GM19467 (cell line): ENCODE data around the gene CBX8.

Source experiments
- ATAC-seq: cut with Tn5 transposase; IDR thresholded peaks from one replicate; pipeline ENCODE4 v1.9.1; 2021; ENCODE audit warnings: mild to moderate bottlenecking, moderate library complexity; ENCODE audit not compliant: unreplicated experiment

CBX8 gene

GRCh38 chr17:79795795-79796443, 958 bp downstream of the CBX8 start:
- ATAC-seq = no peak

DNA sequence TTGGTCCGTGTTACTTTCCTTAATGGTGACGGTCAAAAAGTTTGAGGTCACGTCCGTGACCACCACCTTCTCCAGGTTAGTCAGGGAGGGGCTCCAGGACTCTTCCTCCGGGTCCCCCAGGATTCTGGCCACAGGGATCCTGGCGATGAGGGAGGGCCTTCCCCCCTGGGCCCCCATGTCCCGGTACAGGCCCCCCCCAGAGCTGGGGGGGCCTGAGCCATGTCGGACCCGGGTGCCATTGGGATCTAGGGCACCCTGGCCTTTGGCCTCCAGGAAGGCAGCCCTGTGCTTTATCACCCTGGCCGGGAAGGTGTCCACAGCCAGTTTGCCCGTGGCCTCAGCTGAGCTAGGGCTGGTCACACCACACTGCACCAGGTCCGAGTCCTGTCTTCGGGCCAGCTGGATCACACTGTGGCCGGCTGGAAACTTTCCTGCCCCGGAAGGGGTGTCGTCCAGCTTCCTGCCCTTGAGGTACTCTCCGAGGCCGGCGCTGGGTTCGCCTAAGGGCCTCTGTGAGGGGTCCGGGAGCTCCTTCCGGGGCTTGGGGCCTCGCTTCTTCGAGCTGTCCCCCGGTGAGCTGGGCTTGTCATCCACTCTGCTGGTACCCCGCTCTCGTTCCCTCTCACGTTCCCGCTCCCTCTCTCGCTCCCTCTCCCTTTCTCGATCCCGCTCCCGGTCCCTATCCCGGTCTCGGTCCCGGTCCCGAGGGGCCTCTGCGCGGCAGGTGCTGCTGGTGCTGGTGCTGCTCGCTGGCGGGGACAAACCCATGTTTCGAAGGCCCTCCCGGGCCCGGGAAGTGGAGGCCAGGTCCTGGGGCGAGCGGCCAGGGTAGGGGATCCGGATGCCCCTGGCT, 2.0 kb downstream of the CBX8 start:
- ATAC-seq = no peak

DNA sequence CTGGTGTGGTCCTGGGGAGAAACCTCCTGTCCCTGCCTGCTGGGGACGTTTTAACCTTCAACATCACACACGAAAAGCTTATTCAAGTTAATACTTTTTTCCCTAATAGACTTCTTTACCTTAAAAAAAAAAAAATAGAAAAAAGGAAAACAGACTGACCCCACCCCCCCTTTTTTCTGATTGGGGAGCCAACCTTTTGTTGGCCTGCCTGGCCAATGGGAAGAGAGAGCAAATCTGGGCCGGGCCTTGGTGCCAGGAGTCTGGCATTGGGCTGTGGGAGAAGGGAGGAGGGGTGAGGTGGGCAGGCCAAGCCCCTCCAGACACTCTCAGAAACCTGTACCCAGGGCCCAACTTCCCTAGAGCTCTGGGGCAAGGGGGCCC, 3.0 kb downstream of the CBX8 start:
- no peak for ATAC-seq

DNA sequence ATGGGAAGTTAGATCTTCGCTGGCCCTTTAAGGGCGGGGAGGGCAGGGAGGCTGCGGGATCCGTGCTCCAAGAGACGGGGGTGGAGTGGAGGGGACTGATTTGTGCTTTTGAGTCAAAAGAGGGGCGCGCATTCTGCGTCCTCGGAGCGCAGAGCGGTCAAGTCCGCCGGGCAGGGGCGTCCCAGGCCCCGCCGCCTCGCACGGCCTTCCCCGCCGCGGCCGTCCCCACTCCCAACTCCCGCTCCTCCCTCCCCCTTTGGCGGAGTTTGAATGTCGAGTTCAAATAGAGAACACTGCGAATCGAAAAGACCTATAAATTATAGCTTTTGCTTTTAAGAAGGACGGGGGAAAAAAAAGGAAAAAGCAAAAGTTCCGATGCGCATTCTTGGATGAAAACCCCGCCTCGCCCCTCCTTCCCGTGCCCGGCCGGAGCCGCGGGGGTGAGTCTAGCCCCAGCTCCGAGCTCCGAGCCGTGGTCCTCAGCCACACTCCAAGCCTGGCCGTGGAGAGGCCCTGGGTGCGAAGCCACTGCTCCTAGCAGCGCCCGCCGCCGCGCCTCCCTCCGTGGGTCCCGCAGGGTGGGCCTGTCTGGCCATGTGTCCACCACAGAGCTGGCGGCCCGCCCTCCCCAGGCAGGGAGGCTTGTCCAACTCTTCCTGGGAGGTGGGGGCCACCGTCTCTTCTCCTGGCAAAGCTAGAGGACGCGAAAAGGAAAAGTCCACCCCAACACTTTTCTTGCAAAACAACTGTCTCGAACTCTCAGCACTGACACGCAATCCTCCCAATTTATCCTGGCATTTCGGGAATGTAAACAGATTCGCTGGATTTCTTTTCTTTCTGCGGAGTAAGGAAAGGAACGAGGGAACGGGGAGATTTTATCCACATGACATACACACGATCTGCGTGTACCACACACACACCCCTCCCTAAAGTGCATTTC, 3.6 kb downstream of the CBX8 start:
- ATAC-seq = no peak

DNA sequence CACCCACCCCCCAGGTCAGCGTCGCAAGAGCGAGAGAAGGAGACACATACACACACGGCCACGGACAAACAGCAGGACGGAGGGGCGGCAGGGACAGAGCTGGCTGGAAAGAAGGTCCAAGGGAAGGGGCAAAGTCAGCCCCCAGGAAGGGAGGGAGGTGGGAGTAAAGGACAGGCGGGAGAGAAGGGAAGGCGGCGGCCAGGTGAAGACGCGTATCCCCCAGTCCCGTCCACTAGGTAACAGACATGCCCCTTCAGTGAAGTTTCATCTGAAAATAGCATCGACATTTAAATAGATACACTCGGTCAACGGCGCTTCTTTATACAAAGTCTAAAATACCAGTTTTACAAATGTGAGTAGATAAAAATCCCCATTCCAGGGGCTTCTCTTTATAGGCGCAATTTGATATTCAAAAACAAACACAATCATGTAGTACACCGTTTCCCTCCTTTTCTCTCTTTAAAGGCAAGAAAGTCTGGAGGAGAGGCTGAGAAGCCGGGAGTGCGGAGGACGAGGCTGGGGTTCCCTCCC, 4.5 kb downstream of the CBX8 start:
- no peak for ATAC-seq

GRCh38 chr17:79791735-79792161, 5.1 kb downstream of the CBX8 start:
- no peak for ATAC-seq

- no peak for ATAC-seq
Measured at GRCh38 chr17:79790805-79791734, 5.8 kb downstream of the CBX8 start.

GRCh38 chr17:79789943-79790804, 6.7 kb downstream of the CBX8 start:
- no peak for ATAC-seq

DNA sequence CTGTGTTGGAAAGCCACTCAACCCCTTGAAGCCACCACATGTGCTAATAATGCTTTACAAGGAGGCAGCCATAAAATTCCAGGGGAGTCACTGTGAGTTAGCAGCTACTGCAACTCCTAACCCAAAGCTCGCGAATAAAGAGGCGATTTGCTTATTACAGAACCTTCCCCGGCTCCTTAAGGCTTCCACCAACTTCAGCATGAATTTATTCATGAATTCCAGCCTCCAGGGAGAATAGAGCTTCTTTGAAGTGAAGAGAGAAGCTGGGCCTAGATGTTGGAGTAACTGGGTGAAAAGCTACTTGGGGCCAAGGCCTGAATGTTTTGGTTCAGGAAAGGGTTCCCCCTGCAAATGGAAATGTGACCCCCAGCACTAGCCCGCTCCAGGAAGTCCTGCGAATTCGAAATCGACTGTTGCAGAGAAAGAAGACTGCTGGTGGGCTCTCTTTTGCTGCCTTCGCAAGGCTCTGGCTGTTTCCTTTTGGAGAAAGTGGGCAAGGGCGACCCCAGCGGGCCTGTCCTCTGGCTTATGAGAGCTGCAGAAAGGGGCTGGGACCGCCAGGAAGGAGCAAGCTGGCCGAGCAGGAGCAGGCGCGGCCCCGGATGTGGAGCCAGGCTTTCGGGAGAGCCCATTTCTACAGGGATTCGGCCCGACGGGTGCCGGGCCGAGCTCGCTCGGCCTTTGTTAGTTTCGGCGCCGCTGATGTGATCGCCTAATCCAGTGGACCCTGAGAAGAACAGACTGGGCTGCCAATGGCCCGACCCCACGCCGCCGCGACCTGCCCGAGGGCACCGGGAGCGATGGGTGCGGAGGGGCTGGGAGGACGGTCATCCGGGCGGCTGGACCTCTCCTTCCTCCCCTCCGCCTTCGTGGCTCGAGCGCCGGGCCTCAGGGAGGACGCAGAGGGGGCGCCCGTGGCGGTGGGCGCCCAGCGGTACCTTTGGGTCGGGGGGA, 7.6 kb downstream of the CBX8 start:
- no peak for ATAC-seq

DNA sequence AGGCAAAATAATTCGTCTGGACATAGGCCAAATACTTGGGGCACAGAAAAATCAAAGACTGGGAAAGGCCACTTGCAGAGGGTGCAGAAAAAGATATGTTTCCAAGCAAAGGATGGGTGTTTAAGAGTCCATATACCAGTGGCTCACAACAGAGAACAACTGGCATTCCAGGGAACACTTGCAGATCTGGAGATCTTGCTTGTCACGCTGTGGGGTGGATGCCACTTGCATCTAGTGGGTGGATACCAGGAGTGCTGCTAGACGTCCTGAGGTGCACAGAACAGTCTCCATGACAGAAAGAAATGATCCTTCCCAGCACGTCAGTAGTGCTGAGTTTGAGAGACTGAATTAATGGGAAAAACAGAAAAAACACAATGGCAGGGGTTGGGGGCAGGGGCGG, 8.4 kb downstream of the CBX8 start:
- ATAC-seq = no peak

GRCh38 chr17:79786930-79787643, 9.8 kb downstream of the CBX8 start:
- no peak for ATAC-seq

DNA sequence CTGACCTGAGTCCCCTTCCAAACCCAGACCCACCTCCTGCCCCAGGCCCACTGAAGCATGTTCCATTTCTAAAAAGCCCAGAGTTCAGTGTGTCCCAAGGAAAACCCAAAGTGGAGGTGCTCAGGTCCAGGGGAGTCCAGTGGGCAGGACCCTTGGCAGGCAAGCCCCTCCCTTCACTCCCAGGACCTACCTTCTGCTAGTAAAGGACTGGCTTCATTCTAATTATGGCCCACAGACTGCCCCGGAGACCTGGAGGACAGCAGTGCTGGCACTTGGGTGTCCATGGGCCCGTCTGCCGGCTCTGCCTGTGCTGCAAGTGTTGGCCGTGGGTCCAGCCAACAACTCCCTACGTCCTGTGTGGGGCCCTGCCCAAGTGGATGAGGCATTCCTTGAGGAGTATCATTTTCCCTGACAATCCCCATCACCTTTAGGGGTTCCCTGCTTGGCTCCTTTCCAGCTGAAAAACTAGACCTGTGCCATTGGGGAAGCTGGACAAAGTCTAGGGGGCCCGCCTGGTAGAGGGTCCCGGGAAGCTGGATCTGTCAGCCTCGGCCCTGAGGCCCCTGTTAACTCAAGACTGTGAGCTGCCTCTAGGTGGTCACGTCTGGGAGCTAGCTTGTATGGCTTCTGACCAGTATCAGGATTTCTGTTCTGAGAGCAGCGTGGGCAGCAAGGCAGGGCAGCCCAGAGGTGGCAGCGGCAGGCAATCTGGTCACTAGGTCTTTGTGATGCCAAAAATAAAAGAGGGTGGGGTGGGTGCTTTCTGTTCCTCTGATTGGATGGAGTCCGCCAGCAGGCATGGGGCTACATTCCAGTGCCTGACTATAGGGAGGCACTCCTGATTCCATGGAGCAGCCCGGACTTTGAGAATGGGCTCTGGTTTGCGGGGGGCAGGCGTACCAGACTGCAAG, 10.7 kb downstream of the CBX8 start:
- no peak for ATAC-seq

- no peak for ATAC-seq
Measured at GRCh38 chr17:79785017-79785899, 11.6 kb downstream of the CBX8 start.

GRCh38 chr17:79784353-79785016, 12.4 kb downstream of the CBX8 start:
- no peak for ATAC-seq

- ATAC-seq = no peak
Measured at GRCh38 chr17:79783891-79784290, 13.0 kb downstream of the CBX8 start.
